Esophagus squamous epithelium (tissue), 5 donors: ENCODE data around the gene GMPPB. TPM values are rescaled to one million over a fixed set of nuclear protein-coding genes. Genes with fewer than 3 reads are reported as not detected.
"Not testable (repeated sequence)": the region's sequence is repeated elsewhere in the genome, so short reads cannot be mapped to it uniquely, and the experiment has no call there.

Experiments used
- DNase-seq: peaks from one replicate; lab custom pipeline; 2025; lab: John Stamatoyannopoulos, UW
- H3K27ac ChIP-seq, 4 donors: fragments of 200-600 bp; sonication (generic); one replicate each; pipeline ENCODE4 v1.5.1; 2016 to 2019; ENCODE audit warnings: mild to moderate bottlenecking in 1 of 4
- H3K27me3 ChIP-seq, 4 donors: fragments of 200-600 bp; sonication (generic); 1 replicate in 3 of 4; 2 replicates in 1 of 4; pipeline versions ENCODE4 v1.5.1 to v1.6.0; 2017 to 2021; ENCODE audit warnings: antibody characterized with exemption in 1 of 4
- H3K36me3 ChIP-seq, 3 donors: fragments of 200-600 bp; sonication (generic); one replicate each; pipeline ENCODE4 v1.5.1; 2016 to 2019
- H3K4me1 ChIP-seq, 3 donors: fragments of 200-600 bp; sonication (generic); one replicate each; pipeline ENCODE4 v1.5.1; 2017 to 2019
- H3K4me3 ChIP-seq, 4 donors: fragments of 200-600 bp; sonication (generic); 1 replicate in 3 of 4; 2 replicates in 1 of 4; pipeline ENCODE4 v1.5.1; 2016 to 2019; ENCODE audit warnings: mild to moderate bottlenecking in 2 of 4, moderate library complexity in 1 of 4
- H3K9me3 ChIP-seq, 3 donors: fragments of 200-600 bp; sonication (generic); one replicate each; pipeline ENCODE4 v1.5.1; 2016 to 2019
- POLR2A ChIP-seq, 4 donors: fragments of 450-650 bp; IDR thresholded peaks; one replicate each; pipeline ENCODE4 v1.6.1; 2017; ENCODE audit warnings: antibody characterized with exemption in 4 of 4, mild to moderate bottlenecking in 4 of 4, moderate library complexity in 3 of 4
- WGBS, 2 donors: methylation state at CpG; one replicate each; pipeline ENCODE4 v1.1.5; 2018; 5-methylcytosine and 5-hydroxymethylcytosine counted together
- intact Hi-C: fragments of 100-400 bp; cut with DNase I; formaldehyde crosslinking; loops from one replicate; pipeline ENCODE4 v1.15.0; 2022
- total RNA-seq, 4 donors: library from RNA; depleted of rRNA; stranded (reverse); fragments of >200 nt; gene quantifications; one replicate each; pipeline ENCODE4 v1.1.0, GENCODE V29; 2016
- TF ChIP-seq, protein P1 (sequence below), 6 experiments: fragments of 450-650 bp in 4 of 6; fragments of 200-600 bp in 2 of 6; sonication (generic) in 2 of 6; IDR thresholded peaks; one replicate each; pipeline ENCODE4 v1.5.1; 2016 to 2019; ENCODE audit warnings: antibody characterized with exemption in 6 of 6, mild to moderate bottlenecking in 4 of 6, moderate library complexity in 4 of 6
- donor health status: DM: yes; HTN: yes; CAD: no.

The GMPPB gene
- total RNA-seq, 4 donors from 2014 or later: 17.7 to 49.7 (median 33.8) TPM

DNA sequence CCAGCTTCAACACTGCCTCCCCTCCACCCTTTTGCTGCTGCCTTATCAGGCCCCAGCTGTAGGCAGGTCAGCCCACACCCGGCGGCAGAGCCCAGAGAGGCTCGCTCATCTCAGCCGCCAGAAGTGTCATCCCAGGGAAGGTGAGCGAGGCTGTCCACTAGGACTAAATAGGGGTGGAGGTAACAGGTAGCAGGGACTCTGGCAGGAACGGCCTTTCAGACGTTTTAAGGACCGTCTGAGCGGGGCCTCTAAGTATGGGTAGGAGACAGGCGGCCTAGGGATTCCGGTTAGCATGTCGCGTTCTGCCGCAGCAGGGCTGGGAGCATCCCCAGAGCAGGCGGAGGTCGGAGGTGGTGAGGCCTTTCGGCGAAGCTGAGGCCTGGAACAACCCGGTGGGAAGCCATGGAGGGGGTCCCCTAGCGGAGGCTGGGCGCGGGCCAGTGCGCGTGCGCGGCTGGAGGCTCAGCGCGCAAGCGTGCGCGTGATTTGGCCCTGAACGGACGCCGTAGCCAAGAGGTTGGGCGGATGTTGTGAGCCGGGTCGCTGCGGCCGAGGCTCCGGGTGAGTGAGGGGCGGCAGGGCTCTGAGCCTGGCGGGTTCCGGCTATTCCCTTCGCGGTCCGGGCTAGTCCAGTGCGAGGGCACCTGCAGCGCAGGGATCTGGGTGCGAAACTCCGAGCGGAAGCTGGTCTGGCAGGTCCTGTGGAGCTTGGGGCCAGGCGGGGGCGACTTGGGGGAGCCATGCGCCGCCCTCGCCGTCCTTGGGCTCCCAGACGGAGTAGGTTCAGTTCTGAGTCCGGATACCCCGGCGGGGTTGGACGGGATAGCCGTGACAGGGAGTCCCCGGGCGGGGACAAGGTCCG lies 34.5 kb downstream of the GMPPB start, which contains the start of the genes MST1 and RNF123:
MST1 (minus strand) TSS at position 429 of the 862 bp plus-strand sequence. CDS start 783 bp downstream, outside the sequence.
RNF123 (plus strand) TSS at position 512 of the 862 bp plus-strand sequence. CDS start 1,609 bp downstream, outside the sequence.
- peaks cover 0 to 8% (median 0%) of the 10 kb centered on the region in 3 donors for H3K36me3 ChIP-seq
- H3K4me3 ChIP-seq: peak within 1 kb of the TSS; percentile 93 to 100 (median 96)
- H3K27me3 ChIP-seq: peaks cover 0 to 17% (median 0%) of the 10 kb centered on the region in 4 donors
- intact Hi-C loops: no loop called here
- TF ChIP-seq POLR2A (IDR thresholded peaks at IDR 0.05): peak in 2 of 4 donors; percentile 22 to 42
- TF ChIP-seq, protein P1, sequence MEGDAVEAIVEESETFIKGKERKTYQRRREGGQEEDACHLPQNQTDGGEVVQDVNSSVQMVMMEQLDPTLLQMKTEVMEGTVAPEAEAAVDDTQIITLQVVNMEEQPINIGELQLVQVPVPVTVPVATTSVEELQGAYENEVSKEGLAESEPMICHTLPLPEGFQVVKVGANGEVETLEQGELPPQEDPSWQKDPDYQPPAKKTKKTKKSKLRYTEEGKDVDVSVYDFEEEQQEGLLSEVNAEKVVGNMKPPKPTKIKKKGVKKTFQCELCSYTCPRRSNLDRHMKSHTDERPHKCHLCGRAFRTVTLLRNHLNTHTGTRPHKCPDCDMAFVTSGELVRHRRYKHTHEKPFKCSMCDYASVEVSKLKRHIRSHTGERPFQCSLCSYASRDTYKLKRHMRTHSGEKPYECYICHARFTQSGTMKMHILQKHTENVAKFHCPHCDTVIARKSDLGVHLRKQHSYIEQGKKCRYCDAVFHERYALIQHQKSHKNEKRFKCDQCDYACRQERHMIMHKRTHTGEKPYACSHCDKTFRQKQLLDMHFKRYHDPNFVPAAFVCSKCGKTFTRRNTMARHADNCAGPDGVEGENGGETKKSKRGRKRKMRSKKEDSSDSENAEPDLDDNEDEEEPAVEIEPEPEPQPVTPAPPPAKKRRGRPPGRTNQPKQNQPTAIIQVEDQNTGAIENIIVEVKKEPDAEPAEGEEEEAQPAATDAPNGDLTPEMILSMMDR (IDR thresholded peaks at IDR 0.05): peak in 3 of 6 experiments; percentile 24 to 49 (median 25)
- no CpG with 5 or more reads among the region's 66 CpGs for WGBS, 2 donors
- H3K4me1 ChIP-seq: peaks cover 27 to 55% (median 29%) of the 10 kb centered on the region in 3 donors
- H3K9me3 ChIP-seq: no peaks in the 10 kb centered on the region
- peak within 1 kb of the TSS; percentile 85 to 89 (median 88) for H3K27ac ChIP-seq
- no peak for DNase-seq

DNA sequence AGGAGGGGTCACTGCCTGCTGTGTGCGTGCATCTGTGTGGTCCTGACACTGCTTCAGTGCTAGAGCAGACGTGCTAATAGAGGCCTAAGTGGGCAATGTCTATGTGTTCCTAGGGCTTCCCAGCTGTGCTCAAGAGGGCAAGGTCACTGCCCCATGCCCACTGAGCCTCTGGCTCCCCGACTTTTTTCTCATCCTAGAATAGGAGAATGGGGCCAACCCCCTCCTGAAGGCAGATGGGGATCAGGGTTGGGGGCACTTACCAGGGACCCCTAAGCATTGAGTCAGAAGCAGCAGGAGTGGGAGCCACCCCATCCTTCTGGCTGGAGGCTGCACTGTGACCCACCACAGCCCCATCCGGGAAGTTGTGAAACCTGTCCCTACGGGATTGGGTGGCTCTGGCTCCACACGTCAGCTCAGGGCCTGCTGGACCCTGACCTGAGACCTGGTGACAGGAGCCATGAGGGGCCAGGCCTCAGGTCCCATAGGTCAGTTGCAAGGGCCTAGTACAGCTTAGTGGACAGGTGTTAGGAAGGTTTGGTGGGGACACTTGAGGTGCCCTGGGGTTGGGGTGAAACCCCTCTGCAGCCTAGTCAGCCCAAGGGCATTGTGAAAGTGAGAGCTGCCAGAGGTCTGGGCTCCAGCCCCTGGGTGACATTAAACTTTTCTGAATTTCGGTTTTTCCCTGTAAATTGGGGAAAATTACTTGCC lies 35.3 kb downstream of the GMPPB start:
- Histone ChIP-seq H3K4me1 (peaks cover 27 to 55% (median 29%) of the 10 kb centered on the region in 3 donors), H3K27ac (peak overlapping the region; percentile 85 to 89 (median 88)), H3K4me3 (peak overlapping the region; percentile 93 to 100 (median 96)), H3K27me3 (peaks cover 0 to 17% (median 0%) of the 10 kb centered on the region in 4 donors), H3K36me3 (peaks cover 2 to 15% (median 2%) of the 10 kb centered on the region in 3 donors)
- intact Hi-C loops, H3K9me3 ChIP-seq, DNase-seq: not testable (repeated sequence)
- 40 to 80% methylated on average over 2 to 4 of the region's 7 CpGs for WGBS, 2 donors

DNA sequence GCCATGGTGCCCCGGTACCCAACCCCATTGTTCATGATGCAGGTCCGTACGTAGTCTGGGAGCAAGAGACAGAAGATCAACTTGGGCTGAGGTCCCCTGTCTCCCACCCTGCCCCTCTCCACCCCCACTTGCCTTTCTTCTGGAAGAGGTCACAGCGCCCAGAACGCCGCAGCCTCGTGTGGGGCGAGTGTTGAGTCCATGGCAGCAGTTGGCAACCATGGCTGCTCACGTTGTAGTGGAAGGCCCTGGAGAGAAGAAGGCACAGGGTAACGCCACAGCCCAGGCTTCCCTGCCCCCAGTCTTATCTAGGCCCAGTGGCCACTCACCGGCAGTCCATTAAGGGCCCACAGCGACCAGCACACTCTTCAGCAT lies 36.3 kb downstream of the GMPPB start:
- H3K27me3 ChIP-seq: peaks cover 0 to 17% (median 0%) of the 10 kb centered on the region in 4 donors
- H3K4me3 ChIP-seq, DNase-seq, intact Hi-C loops, H3K9me3 ChIP-seq, H3K27ac ChIP-seq: not testable (repeated sequence)
- peaks cover 10 to 26% (median 13%) of the 10 kb centered on the region in 3 donors for H3K36me3 ChIP-seq
- WGBS, 2 donors: 100% methylated on average over 3 of the region's 12 CpGs; no CpG with 5 or more reads in 1 of the 2 donors
- peaks cover 27 to 55% (median 29%) of the 10 kb centered on the region in 3 donors for H3K4me1 ChIP-seq

DNA sequence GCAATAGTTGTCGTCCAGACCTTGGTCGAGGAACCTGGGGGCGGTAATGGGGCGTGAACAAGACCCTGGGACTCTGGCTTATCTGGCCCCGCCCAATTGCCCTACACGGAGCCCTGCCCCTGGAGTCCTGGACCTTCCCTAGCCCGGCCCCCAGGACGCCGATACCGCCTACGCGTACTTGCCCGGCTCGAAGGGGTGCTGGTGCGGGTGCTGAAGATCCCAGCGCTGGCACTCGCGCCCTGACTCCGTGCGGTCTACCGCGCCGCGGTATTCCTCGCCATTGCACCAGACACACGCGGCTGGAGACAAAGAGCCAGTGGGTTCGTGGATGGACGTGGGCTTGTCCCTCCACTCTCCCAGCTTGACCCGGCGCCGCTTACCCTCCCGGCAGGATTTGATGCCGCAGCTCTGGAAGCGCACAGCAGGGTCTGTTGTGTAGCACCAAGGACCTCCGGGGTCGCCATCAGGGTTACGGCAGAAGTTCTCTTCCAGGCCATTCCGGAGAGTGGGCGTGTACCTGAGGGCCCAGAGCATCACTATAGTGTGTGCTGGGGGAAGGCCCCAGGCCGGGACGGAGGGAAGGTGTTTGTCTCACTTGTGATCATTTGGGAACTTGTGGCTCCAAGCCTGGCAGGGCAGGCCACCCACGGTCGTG lies 36.9 kb downstream of the GMPPB start:
- 20% methylated on average over 2 of the region's 44 CpGs; no CpG with 5 or more reads in 1 of the 2 donors for WGBS, 2 donors
- H3K27me3 ChIP-seq: peaks cover 0 to 17% (median 0%) of the 10 kb centered on the region in 4 donors
- H3K36me3 ChIP-seq: peaks cover 10 to 31% (median 17%) of the 10 kb centered on the region in 3 donors
- H3K9me3 ChIP-seq, intact Hi-C loops, DNase-seq: not testable (repeated sequence)
- H3K4me3 ChIP-seq: peak overlapping the region; percentile 19 to 52 (median 44)
- peak overlapping the region in 2 of 4 donors; percentile 3 to 13 for H3K27ac ChIP-seq
- peaks cover 27 to 52% (median 29%) of the 10 kb centered on the region in 3 donors for H3K4me1 ChIP-seq

DNA sequence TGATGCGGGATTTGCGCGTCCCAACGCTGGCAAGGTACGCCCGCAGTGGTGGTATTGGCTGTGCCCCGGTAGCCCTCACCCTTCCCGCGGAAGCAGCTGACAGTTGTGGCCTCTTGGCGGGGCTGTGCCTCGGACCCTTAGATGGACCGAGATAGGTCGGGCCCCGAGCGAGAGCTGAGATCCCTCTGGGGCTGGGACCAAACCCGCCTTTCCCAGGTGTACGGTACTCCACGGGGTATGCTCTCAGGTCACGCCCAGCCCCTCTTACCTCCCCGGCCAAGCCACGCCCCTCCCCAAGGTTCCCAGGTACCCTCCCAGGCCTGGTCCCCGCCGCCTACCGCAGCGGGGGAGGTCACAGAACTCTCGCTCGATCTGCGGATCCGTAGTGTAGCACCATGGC lies 37.4 kb downstream of the GMPPB start:
- DNase-seq, H3K9me3 ChIP-seq, intact Hi-C loops: not testable (repeated sequence)
- H3K4me3 ChIP-seq: peak overlapping the region; percentile 19 to 52 (median 44)
- H3K27ac ChIP-seq: peak overlapping the region in 2 of 4 donors; percentile 3 to 13
- peaks cover 0 to 17% (median 0%) of the 10 kb centered on the region in 4 donors for H3K27me3 ChIP-seq
- H3K4me1 ChIP-seq: peaks cover 24 to 47% (median 25%) of the 10 kb centered on the region in 3 donors
- WGBS, 2 donors: no CpG with 5 or more reads among the region's 29 CpGs
- peaks cover 14 to 36% (median 23%) of the 10 kb centered on the region in 3 donors for H3K36me3 ChIP-seq

DNA sequence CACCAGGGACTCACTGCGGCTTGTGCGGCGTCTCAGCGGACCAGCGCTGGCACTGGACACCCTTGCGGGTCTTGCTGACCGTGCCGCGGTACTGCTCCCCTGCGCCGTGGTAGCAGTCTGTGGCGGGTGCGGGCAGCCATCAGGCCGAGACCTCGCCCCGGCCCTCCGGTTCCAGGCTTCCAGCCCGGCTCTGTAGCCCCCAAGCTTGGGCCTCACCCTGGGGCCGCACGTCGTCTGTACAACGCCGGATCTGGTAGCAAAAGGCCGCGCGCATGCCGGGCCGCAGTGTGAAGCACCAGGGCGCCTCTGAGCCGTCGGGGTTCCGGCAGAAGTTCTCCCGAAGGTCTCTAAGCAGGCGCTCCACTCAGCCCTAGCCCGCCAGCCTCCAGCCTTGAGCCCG lies 37.9 kb downstream of the GMPPB start:
- H3K27ac ChIP-seq: not testable (repeated sequence)

DNA sequence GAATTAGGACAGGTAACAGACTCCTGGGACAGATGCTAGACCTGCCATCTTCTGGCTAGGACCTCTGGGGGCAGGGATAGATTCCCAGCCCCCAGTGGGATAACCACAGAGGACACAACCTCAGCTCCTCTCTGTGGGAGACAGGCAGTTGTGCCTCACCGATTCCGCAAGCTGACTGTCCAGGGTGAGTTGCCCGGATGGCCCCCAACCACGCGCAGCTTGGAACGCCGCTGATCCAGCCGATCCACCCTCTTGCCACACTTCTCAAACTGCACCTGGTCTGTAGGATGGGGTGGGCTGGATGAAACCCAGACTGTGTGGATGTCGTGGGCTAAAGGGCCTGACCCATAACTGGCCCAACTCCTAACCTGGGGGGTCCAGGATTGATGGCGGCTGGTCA lies 38.6 kb downstream of the GMPPB start:
- H3K9me3 ChIP-seq, DNase-seq, intact Hi-C loops, H3K4me3 ChIP-seq, H3K27ac ChIP-seq: not testable (repeated sequence)
- 87 to 91% methylated on average over 6 to 7 of the region's 10 CpGs for WGBS, 2 donors
- Histone ChIP-seq H3K27me3 (peaks cover 0 to 17% (median 0%) of the 10 kb centered on the region in 4 donors), H3K36me3 (peaks cover 24 to 49% (median 34%) of the 10 kb centered on the region in 3 donors), H3K4me1 (peaks cover 12 to 34% (median 15%) of the 10 kb centered on the region in 3 donors)

More for the DNA sequence above, 37.9 kb downstream of the GMPPB start:
- H3K36me3 ChIP-seq: peaks cover 19 to 41% (median 26%) of the 10 kb centered on the region in 3 donors
- DNase-seq, intact Hi-C loops, H3K9me3 ChIP-seq: not testable (repeated sequence)
- peaks cover 0 to 17% (median 0%) of the 10 kb centered on the region in 4 donors for H3K27me3 ChIP-seq
- WGBS, 2 donors: no CpG with 5 or more reads among the region's 36 CpGs
- peak overlapping the region in 3 of 4 donors; percentile 43 to 52 (median 45) for H3K4me3 ChIP-seq
- H3K4me1 ChIP-seq: peaks cover 20 to 42% (median 20%) of the 10 kb centered on the region in 3 donors

DNA sequence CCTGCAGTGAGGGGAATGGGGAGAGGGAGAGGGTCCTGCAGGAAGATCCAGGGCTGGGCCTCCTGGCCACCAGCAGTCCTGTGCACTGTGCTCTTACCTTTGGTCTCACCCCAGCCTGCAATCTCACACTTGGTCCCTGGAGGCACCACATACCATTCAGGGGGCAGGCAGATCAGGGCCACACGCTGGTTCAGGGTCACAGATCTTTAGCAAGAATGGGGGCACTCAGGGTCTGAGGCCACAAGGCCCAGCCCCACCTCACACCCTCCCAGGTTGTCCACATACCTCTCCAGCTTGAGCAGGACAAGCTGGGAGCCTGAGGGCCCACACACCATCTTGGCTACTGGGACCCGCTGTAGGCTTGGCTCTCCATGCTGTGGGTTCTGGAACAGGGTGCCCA lies 39.3 kb downstream of the GMPPB start:
- 100% methylated on average over 1 of the region's 2 CpGs for WGBS, 2 donors
- H3K4me3 ChIP-seq, H3K27ac ChIP-seq, H3K9me3 ChIP-seq, DNase-seq, intact Hi-C loops: not testable (repeated sequence)
- Histone ChIP-seq H3K4me1 (peaks cover 12 to 29% (median 13%) of the 10 kb centered on the region in 3 donors), H3K27me3 (peaks cover 0 to 17% (median 0%) of the 10 kb centered on the region in 4 donors), H3K36me3 (peaks cover 29 to 55% (median 39%) of the 10 kb centered on the region in 3 donors)
